ENCODE data around the gene ALK.

GRCh38 chr2:29392774-29393173 is 528.6 kb downstream of the ALK start:
- TF ChIP-seq REST (IDR thresholded peaks at IDR 0.05; ENCODE audit: unreplicated experiment) = no peak
- TF ChIP-seq EZH2 (IDR thresholded peaks at IDR 0.05; ENCODE audit: low read depth, unreplicated experiment) = no peak
- TF ChIP-seq CTCF (conservative IDR thresholded peaks at IDR 0.05; ENCODE audit: low read depth in 2 of 2) = no peak
- no peak for TF ChIP-seq ZNF114 (CRISPR knock-in tag; IDR thresholded peaks at IDR 0.05)
- no peak for TF ChIP-seq JUNB (IDR thresholded peaks at IDR 0.05; ENCODE audit: unreplicated experiment)
- no peak for TF ChIP-seq EZH2phosphoT487 (IDR thresholded peaks at IDR 0.05; ENCODE audit: unreplicated experiment)
- no peak for TF ChIP-seq POLR2AphosphoS5 (IDR thresholded peaks at IDR 0.05; ENCODE audit: low read depth)
